Measurements from ENCODE around the gene TPR. TPM values are rescaled to one million over a fixed set of nuclear protein-coding genes. Genes with fewer than 3 reads are reported as not detected.

The TPR gene
- total and polyA plus RNA-seq, 2 of the 8 experiments (the other 6 are each of a cell fraction or from before 2014, with no cell fraction given) = 57.1 to 102 TPM

DNA sequence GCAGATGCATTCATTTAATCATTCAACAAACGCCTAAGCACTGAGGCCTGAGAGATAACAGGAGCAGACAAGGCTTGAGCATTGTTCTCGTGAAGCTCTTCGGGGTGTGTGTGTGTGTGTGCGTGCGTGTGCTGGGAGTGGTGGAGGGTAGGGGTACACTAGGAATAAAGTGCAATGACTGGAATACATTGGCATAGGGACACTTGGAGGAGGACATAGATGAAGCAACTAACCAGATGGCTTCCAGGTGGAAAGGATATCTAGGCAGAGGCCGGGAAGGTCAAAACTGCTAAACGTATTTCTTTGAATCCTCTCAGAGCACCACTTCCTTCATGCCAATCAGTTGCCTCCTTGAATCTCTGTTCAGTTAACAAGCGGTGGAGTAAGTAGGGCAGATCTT is 92.6 kb downstream of the TPR start:
- no peak for DNase-seq (ENCODE audit: low read depth in 1 of 2, low spot score in 2 of 2)
- H3K79me1 ChIP-seq (ENCODE audit: low read depth, low read length) = no peaks in the 10 kb centered on the region
- no peaks in the 10 kb centered on the region for H3K36me3 ChIP-seq (ENCODE audit: control insufficient read depth in 2 of 4, insufficient read depth in 4 of 4, low read length in 3 of 4)
- H2BK5ac ChIP-seq (ENCODE audit: low read depth, low read length) = no peak overlapping the region
- no peaks in the 10 kb centered on the region for H3K9me3 ChIP-seq (ENCODE audit: insufficient read depth in 2 of 2, low read depth in 1 of 2, low read length in 1 of 2)
- no peak overlapping the region for H4K91ac ChIP-seq (replicated peaks; ENCODE audit: insufficient read length, low read length)
- no peak overlapping the region for H2BK15ac ChIP-seq (ENCODE audit: low read length)
- H4K5ac ChIP-seq (ENCODE audit: insufficient read length, low read depth, low read length) = no peak overlapping the region
- POLR2A ChIA-PET (ENCODE audit: partially characterized antibody) = no interaction called here
- no peak overlapping the region for H2BK120ac ChIP-seq (replicated peaks; ENCODE audit: low read depth, low read length)
- FAIRE-seq = no peak
- H3K27me3 ChIP-seq (replicated peaks in 1 of 4; ENCODE audit: control insufficient read depth in 3 of 4, extremely low read depth in 1 of 4, insufficient read depth in 3 of 4, low read length in 3 of 4) = no peaks in the 10 kb centered on the region
- H3K27ac ChIP-seq (ENCODE audit: low read depth, low read length) = no peak overlapping the region
- no peak overlapping the region for H3K4ac ChIP-seq (replicated peaks; ENCODE audit: insufficient read length, low read depth, low read length)
- H3K4me3 ChIP-seq (ENCODE audit: extremely low read depth in 1 of 4, insufficient read depth in 2 of 4, low read depth in 3 of 4, low read length in 4 of 4) = no peak overlapping the region
- no peak for TF ChIP-seq TAF7 (optimal IDR thresholded peaks at IDR 0.05; ENCODE audit: borderline replicate concordance, low read depth, low read length)
- no peak for TF ChIP-seq SUZ12 (IDR thresholded peaks at IDR 0.05; ENCODE audit: low read length)
- TF ChIP-seq SAP30 (IDR thresholded peaks at IDR 0.05; ENCODE audit: insufficient read depth, insufficient replicate concordance, low read length) = no peak
- TF ChIP-seq KDM5A (IDR thresholded peaks at IDR 0.05; ENCODE audit: low read length) = no peak
- no peak for TF ChIP-seq JUND (IDR thresholded peaks at IDR 0.05; ENCODE audit: low read length)
- no peak for TF ChIP-seq TCF12 (IDR thresholded peaks at IDR 0.05; ENCODE audit: low read depth, low read length)
- TF ChIP-seq KDM4A (IDR thresholded peaks at IDR 0.05; ENCODE audit: low read depth, low read length, severe bottlenecking) = no peak
- TF ChIP-seq HDAC6 (IDR thresholded peaks at IDR 0.05; ENCODE audit: low read depth, low read length) = no peak
- no peak for TF ChIP-seq ZNF274 (IDR thresholded peaks at IDR 0.05; ENCODE audit: borderline replicate concordance, extremely low read depth, low read length)
- TF ChIP-seq EGR1 (IDR thresholded peaks at IDR 0.05; ENCODE audit: borderline replicate concordance, low read depth, low read length) = no peak
- no peak for TF ChIP-seq BCL11A (IDR thresholded peaks at IDR 0.05; ENCODE audit: low read depth in 2 of 2, low read length in 2 of 2)
- no peak for TF ChIP-seq SP1 (IDR thresholded peaks at IDR 0.05; ENCODE audit: low read depth, low read length)
- no peak overlapping the region for H3K9ac ChIP-seq (replicated peaks in 1 of 4; ENCODE audit: extremely low read depth in 1 of 4, low read depth in 3 of 4, low read length in 3 of 4)
- WGBS, 2 experiments (ENCODE audit: extremely low coverage in 1 of 2, insufficient coverage in 1 of 2, insufficient read length in 1 of 2, insufficient replicate concordance in 2 of 2, low coverage in 1 of 2, low lambda C conversion rate in 2 of 2, missing lambda C conversion rate in 1 of 2) = 89% methylated on average over 8 of the region's 8 CpGs; no CpG with 5 or more reads in 1 of the 2 experiments
- no peak overlapping the region for H4K8ac ChIP-seq (ENCODE audit: extremely low read depth, insufficient read depth, low read length)
- H3K4me2 ChIP-seq (ENCODE audit: insufficient read depth in 1 of 2, low read depth in 2 of 2, low read length in 2 of 2) = no peak overlapping the region
- no peaks in the 10 kb centered on the region for H3K23me2 ChIP-seq (ENCODE audit: low read depth, low read length)
- H2BK12ac ChIP-seq (ENCODE audit: low read depth, low read length) = no peak overlapping the region
- H2AK5ac ChIP-seq (ENCODE audit: low read depth, low read length) = no peak overlapping the region; the same call in 1 of the 2 replicates
- no peak overlapping the region for H2AFZ ChIP-seq (ENCODE audit: low read length)
- H3K4me1 ChIP-seq (replicated peaks in 1 of 4; ENCODE audit: control insufficient read depth in 3 of 4, insufficient read depth in 4 of 4, low read length in 3 of 4) = no peaks in the 10 kb centered on the region
- H3K23ac ChIP-seq (ENCODE audit: insufficient read length) = no peak overlapping the region
- no peak overlapping the region for H3K56ac ChIP-seq (replicated peaks; ENCODE audit: insufficient read length, low read depth, low read length)
- CTCF ChIA-PET (ENCODE audit: partially characterized antibody) = no interaction called here
- H3K18ac ChIP-seq (ENCODE audit: extremely low read depth, low read length) = no peak overlapping the region
- H3K14ac ChIP-seq (ENCODE audit: insufficient read length) = no peak overlapping the region
- H4K20me1 ChIP-seq (replicated peaks in 1 of 2; ENCODE audit: control insufficient read depth in 1 of 2, insufficient read depth in 2 of 2, low read length in 2 of 2) = no peaks in the 10 kb centered on the region
- H2BK20ac ChIP-seq (ENCODE audit: low read length) = no peak overlapping the region
- no peaks in the 10 kb centered on the region for H3K79me2 ChIP-seq (ENCODE audit: control insufficient read depth in 1 of 2, insufficient read depth in 2 of 2, low read length in 2 of 2)
